GM21360 (cell line): ENCODE measurements around the gene ACE.
"Not testable (repeated sequence)": the region's sequence is repeated elsewhere in the genome, so short reads cannot be mapped to it uniquely, and the experiment has no call there.

Source experiments
- ATAC-seq: cut with Tn5 transposase; IDR thresholded peaks from one replicate; pipeline ENCODE4 v1.9.1; 2021; ENCODE audit warnings: mild to moderate bottlenecking, moderate library complexity; ENCODE audit not compliant: unreplicated experiment

The ACE gene

GRCh38 chr17:63443053-63443452 lies 33.8 kb upstream of the ACE start:
- no peak for ATAC-seq

GRCh38 chr17:63444457-63444856 lies 32.4 kb upstream of the ACE start:
- no peak for ATAC-seq

GRCh38 chr17:63445065-63445464 lies 31.8 kb upstream of the ACE start:
- ATAC-seq: no peak

GRCh38 chr17:63445571-63445953 lies 31.3 kb upstream of the ACE start:
- ATAC-seq: peak; percentile 26

- peak; percentile 60 for ATAC-seq
These were observed 30.7 kb upstream of the ACE start, which contains the start of gene CYB561 for GRCh38 chr17:63445954-63446752. Gene CYB561, minus strand, starts transcription at chr17:63446306. Its CDS starts 8,759 bp downstream, at chr17:63437547.

- peak; percentile 10 for ATAC-seq
These were observed 29.9 kb upstream of the ACE start for GRCh38 chr17:63446753-63447470.

GRCh38 chr17:63447471-63448009 lies 29.3 kb upstream of the ACE start:
- ATAC-seq: no peak

GRCh38 chr17:63448655-63449054 lies 28.2 kb upstream of the ACE start:
- ATAC-seq: no peak

- no peak for ATAC-seq
These were observed 26.3 kb upstream of the ACE start for GRCh38 chr17:63450551-63450950.

GRCh38 chr17:63451150-63451549 lies 25.7 kb upstream of the ACE start:
- no peak for ATAC-seq

- ATAC-seq: no peak
These were observed 24.6 kb upstream of the ACE start for GRCh38 chr17:63452046-63452961.

- ATAC-seq: no peak
These were observed 23.8 kb upstream of the ACE start for GRCh38 chr17:63452962-63453551.

- not testable (repeated sequence) for ATAC-seq
These were observed 22.5 kb upstream of the ACE start for GRCh38 chr17:63454357-63454756.

- no peak for ATAC-seq
These were observed 21.9 kb upstream of the ACE start for GRCh38 chr17:63454915-63455314.

- no peak for ATAC-seq
These were observed 21.4 kb upstream of the ACE start for GRCh38 chr17:63455417-63455816.

GRCh38 chr17:63458478-63458877 lies 18.4 kb upstream of the ACE start:
- ATAC-seq: no peak

- ATAC-seq: no peak
These were observed 16.8 kb upstream of the ACE start for GRCh38 chr17:63460018-63460417.

GRCh38 chr17:63463771-63464170 lies 13.1 kb upstream of the ACE start:
- ATAC-seq: no peak

- ATAC-seq: no peak
These were observed 12.1 kb upstream of the ACE start for GRCh38 chr17:63464691-63465236.

- ATAC-seq: not testable (repeated sequence)
These were observed 8.8 kb upstream of the ACE start for GRCh38 chr17:63468099-63468498.
